HUES6 (cell line): Measurements from ENCODE around the gene CCDC169.
A peak's percentile ranks its signal among the peaks of the same experiment; 100 is the strongest.
"Not testable (repeated sequence)": the region's sequence is repeated elsewhere in the genome, so short reads cannot be mapped to it uniquely, and the experiment has no call there.

Experiments
- H3K27ac ChIP-seq: 2 replicates; pipeline ENCODE4 v1.7.0; 2013; ENCODE audit warnings: low read depth, mild to moderate bottlenecking, low read length, inconsistent platforms
- H3K27me3 ChIP-seq: 2 replicates; pipeline ENCODE4 v1.6.1; 2013; ENCODE audit warnings: low read length; ENCODE audit not compliant: control insufficient read depth, insufficient read depth
- H3K36me3 ChIP-seq: 2 replicates; pipeline ENCODE4 v1.6.1; 2013; ENCODE audit warnings: low read length; ENCODE audit not compliant: control insufficient read depth, insufficient read depth
- H3K4me1 ChIP-seq: 2 replicates; pipeline ENCODE4 v1.6.1; 2013; ENCODE audit warnings: low read length; ENCODE audit not compliant: control insufficient read depth, insufficient read depth
- H3K4me3 ChIP-seq: 2 replicates; pipeline ENCODE4 v1.5.1; 2013; ENCODE audit warnings: low read depth, low read length
- H3K9ac ChIP-seq: one replicate; pipeline ENCODE4 v1.6.1; 2013; ENCODE audit warnings: mild to moderate bottlenecking, low read length
- H3K9me3 ChIP-seq: 2 replicates; pipeline ENCODE4 v1.6.1; 2013; ENCODE audit warnings: low read depth, low read length; ENCODE audit not compliant: control insufficient read depth, insufficient read depth

The CCDC169 gene

GRCh38 chr13:36313047-36313969, 15.7 kb upstream of the CCDC169 start:
- Histone ChIP-seq H3K9ac (peak overlapping the region; percentile 60), H3K9me3 (peaks cover 5% of the 10 kb centered on the region; the same call in 1 of the 2 replicates), H3K27ac (peak overlapping the region; percentile 88; the same call in 1 of the 2 replicates), H3K4me1 (peaks cover 38% of the 10 kb centered on the region), H3K4me3 (peak overlapping the region; percentile 5; the same call in 1 of the 2 replicates), H3K36me3 (peaks cover 49% of the 10 kb centered on the region), H3K27me3 (no peaks in the 10 kb centered on the region)

GRCh38 chr13:36310417-36311108, 12.9 kb upstream of the CCDC169 start:
- Histone ChIP-seq H3K4me3 (no peak overlapping the region), H3K36me3 (peaks cover 45% of the 10 kb centered on the region), H3K27ac (peak overlapping the region; percentile 30; the same call in 1 of the 2 replicates), H3K27me3 (no peaks in the 10 kb centered on the region), H3K9me3 (no peaks in the 10 kb centered on the region), H3K4me1 (peaks cover 44% of the 10 kb centered on the region), H3K9ac (no peak overlapping the region)

DNA sequence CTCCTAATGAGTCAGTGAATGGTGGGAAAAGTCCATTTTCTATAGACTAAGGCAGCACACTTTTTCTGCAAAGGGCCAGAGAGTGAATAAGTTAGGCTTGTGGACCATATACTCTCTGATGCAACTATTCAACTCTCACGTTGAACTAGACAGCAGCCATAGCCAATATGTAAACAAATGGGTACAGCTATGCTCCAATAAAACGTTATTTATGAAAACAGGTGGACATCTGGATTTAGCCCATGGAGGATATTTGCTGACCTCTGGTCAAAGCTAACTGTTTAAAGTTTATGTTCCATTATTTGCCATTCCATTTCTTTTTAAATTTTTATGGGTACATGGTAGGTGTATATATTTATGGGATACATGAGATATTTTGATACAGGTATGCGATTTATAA, 4.7 kb upstream of the CCDC169 start:
- Histone ChIP-seq H3K9me3 (no peaks in the 10 kb centered on the region), H3K4me3 (no peak overlapping the region), H3K27ac (no peak overlapping the region), H3K36me3 (peaks cover 12% of the 10 kb centered on the region), H3K4me1 (peaks cover 48% of the 10 kb centered on the region), H3K9ac (no peak overlapping the region), H3K27me3 (no peaks in the 10 kb centered on the region)

- H3K27me3 ChIP-seq, H3K9me3 ChIP-seq: not testable (repeated sequence)
- H3K36me3 ChIP-seq = peaks cover 16% of the 10 kb centered on the region
- peak overlapping the region; percentile 94 for H3K27ac ChIP-seq
- H3K9ac ChIP-seq = peak overlapping the region; percentile 98
- H3K4me3 ChIP-seq = peak overlapping the region; percentile 30; the same call in 1 of the 2 replicates
- H3K4me1 ChIP-seq = peaks cover 31% of the 10 kb centered on the region
Measured at GRCh38 chr13:36299469-36299868, 1.9 kb upstream of the CCDC169 start.

DNA sequence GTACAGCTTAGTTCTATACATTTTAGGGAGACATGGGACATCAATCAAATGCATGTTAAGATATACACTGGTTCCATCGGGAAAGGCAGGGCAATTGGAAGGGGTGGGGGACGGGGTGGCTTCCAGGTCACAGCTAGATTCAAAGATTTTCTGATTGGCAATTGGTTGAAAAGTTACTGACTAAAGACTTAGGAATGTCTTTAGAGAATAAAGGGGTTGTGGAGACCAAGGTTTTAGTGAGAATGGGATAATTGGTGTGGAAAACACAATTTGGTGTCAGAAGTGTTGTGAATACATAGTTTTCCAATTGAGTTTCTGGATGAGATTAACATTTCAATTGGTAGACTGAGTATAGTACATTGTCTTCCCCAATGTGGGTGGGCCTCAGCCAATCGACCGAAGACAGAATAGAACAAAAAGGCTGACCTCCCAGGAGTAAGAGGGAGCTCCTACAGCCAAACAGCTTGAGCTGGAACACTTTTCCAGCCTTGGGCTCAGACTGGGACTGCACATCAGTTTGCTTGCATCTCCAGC, 988 bp upstream of the CCDC169 start:
- peaks cover 31% of the 10 kb centered on the region for H3K4me1 ChIP-seq
- peaks cover 21% of the 10 kb centered on the region for H3K36me3 ChIP-seq
- H3K27ac ChIP-seq = peak overlapping the region; percentile 94
- H3K9ac ChIP-seq = peak overlapping the region; percentile 98
- peaks cover 6% of the 10 kb centered on the region; the same call in 1 of the 2 replicates for H3K9me3 ChIP-seq
- H3K27me3 ChIP-seq = no peaks in the 10 kb centered on the region
- H3K4me3 ChIP-seq = peak overlapping the region; percentile 81

- Histone ChIP-seq H3K4me3 (no peak overlapping the region), H3K9me3 (peaks cover 43% of the 10 kb centered on the region), H3K9ac (no peak overlapping the region), H3K27me3 (no peaks in the 10 kb centered on the region), H3K27ac (no peak overlapping the region), H3K4me1 (peaks cover 3% of the 10 kb centered on the region), H3K36me3 (peaks cover 65% of the 10 kb centered on the region)
Measured at GRCh38 chr13:36294096-36294495, 3.5 kb downstream of the CCDC169 start.

- Histone ChIP-seq H3K9me3 (peaks cover 45% of the 10 kb centered on the region), H3K27me3 (no peaks in the 10 kb centered on the region), H3K9ac (no peak overlapping the region), H3K4me3 (no peak overlapping the region), H3K27ac (no peak overlapping the region), H3K36me3 (peaks cover 69% of the 10 kb centered on the region), H3K4me1 (no peaks in the 10 kb centered on the region)
Measured at GRCh38 chr13:36293497-36293896, 4.1 kb downstream of the CCDC169 start.

- Histone ChIP-seq H3K9me3 (peaks cover 52% of the 10 kb centered on the region), H3K9ac (no peak overlapping the region), H3K27ac (no peak overlapping the region), H3K36me3 (peaks cover 69% of the 10 kb centered on the region), H3K4me3 (no peak overlapping the region), H3K4me1 (peaks cover 13% of the 10 kb centered on the region), H3K27me3 (no peaks in the 10 kb centered on the region)
Measured at GRCh38 chr13:36288794-36289391, 8.7 kb downstream of the CCDC169 start.

GRCh38 chr13:36286006-36286405, 11.6 kb downstream of the CCDC169 start:
- Histone ChIP-seq H3K36me3 (peaks cover 67% of the 10 kb centered on the region), H3K4me1 (peaks cover 18% of the 10 kb centered on the region), H3K27me3 (no peaks in the 10 kb centered on the region), H3K27ac (no peak overlapping the region), H3K4me3 (no peak overlapping the region), H3K9me3 (peaks cover 29% of the 10 kb centered on the region), H3K9ac (no peak overlapping the region)

DNA sequence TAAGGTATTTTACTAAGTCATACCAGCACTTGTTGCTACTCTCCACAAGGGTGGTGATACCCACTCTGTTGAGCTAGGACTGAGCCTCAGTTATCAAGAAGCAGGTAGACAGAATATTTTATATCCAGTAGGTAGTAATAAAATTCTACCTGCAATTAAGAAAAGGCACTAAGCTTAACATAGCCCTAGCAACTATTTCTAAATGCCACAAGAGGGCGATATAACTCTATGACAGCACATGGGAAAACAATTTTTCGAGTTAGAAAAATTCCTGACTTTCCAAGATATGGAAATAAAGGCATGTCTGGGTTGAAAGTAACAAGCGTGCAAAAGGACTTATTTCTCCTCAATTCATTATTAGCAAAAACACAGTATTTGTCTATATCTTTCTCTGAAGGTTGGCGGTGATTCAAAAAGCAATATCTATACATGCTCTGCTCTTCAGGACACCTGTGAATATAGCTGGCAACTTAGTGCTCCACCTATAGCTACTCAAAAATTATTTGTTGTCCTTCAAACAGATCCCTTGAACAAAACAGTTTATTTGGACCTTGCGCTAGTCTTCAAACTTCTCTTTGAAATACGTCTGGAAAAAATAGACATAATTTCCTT, 14.7 kb downstream of the CCDC169 start:
- H3K9ac ChIP-seq = no peak overlapping the region
- H3K27me3 ChIP-seq = no peaks in the 10 kb centered on the region
- H3K4me1 ChIP-seq = peaks cover 18% of the 10 kb centered on the region
- H3K4me3 ChIP-seq = no peak overlapping the region
- peaks cover 4% of the 10 kb centered on the region; the same call in 1 of the 2 replicates for H3K9me3 ChIP-seq
- H3K36me3 ChIP-seq = peaks cover 67% of the 10 kb centered on the region
- no peak overlapping the region for H3K27ac ChIP-seq
